Osteoblast (primary cell): Measurements from ENCODE around the gene MMUT. TPM values are rescaled to one million over a fixed set of nuclear protein-coding genes. Genes with fewer than 3 reads are reported as not detected.

ENCODE experiments used
- DNase-seq: peaks from one replicate; pipeline ENCODE4 v3.0.0; 2011; ENCODE audit warnings: low spot score, mixed read lengths; ENCODE audit not compliant: insufficient read length; ENCODE audit errors: missing footprints
- H2AFZ ChIP-seq: 2 replicates; pipeline ENCODE4 v1.6.0; 2011; ENCODE audit warnings: mild to moderate bottlenecking, low read length
- H3K27ac ChIP-seq: 2 replicates; pipeline ENCODE4 v1.5.1; 2011; ENCODE audit warnings: mild to moderate bottlenecking, low read depth, low read length, moderate library complexity
- H3K27me3 ChIP-seq: 2 replicates; pipeline ENCODE4 v1.6.0; 2012; ENCODE audit warnings: mild to moderate bottlenecking, control low read depth, inconsistent platforms, low read length, moderate library complexity; ENCODE audit not compliant: insufficient read depth
- H3K36me3 ChIP-seq: 2 replicates; pipeline ENCODE4 v1.5.1; 2011; ENCODE audit warnings: mild to moderate bottlenecking, low read length, control low read depth, moderate library complexity; ENCODE audit not compliant: insufficient read depth
- H3K4me1 ChIP-seq: 2 replicates; pipeline ENCODE4 v1.5.1; 2011; ENCODE audit warnings: mild to moderate bottlenecking, low read length, control low read depth, moderate library complexity; ENCODE audit not compliant: insufficient read depth
- H3K4me2 ChIP-seq: 2 replicates; pipeline ENCODE4 v1.6.0; 2011; ENCODE audit warnings: mild to moderate bottlenecking, low read length; ENCODE audit not compliant: insufficient read depth
- H3K4me3 ChIP-seq: fragments of 200-600 bp; sonication (generic); 3 replicates; pipeline ENCODE4 v1.5.1; 2012; ENCODE audit warnings: mild to moderate bottlenecking, low read length, inconsistent platforms; ENCODE audit not compliant: insufficient read depth
- H3K79me2 ChIP-seq: 2 replicates; pipeline ENCODE4 v1.6.0; 2012; ENCODE audit warnings: mild to moderate bottlenecking, low read length, control low read depth, inconsistent platforms; ENCODE audit not compliant: insufficient read depth
- H3K9me3 ChIP-seq: 2 replicates; pipeline ENCODE4 v1.5.1; 2011; ENCODE audit warnings: low read depth, low read length, control low read depth
- H4K20me1 ChIP-seq: 2 replicates; pipeline ENCODE4 v1.6.0; 2012; ENCODE audit warnings: mild to moderate bottlenecking, low read length, control low read depth; ENCODE audit not compliant: insufficient read depth
- total RNA-seq: library from RNA; depleted of rRNA; stranded (reverse); fragments of >200 nt; gene quantifications from 2 replicates; pipeline ENCODE4 v1.2.3, GENCODE V29; 2012
- TF ChIP-seq, protein P1 (sequence below): IDR thresholded peaks from 2 replicates; pipeline ENCODE4 v1.5.1; 2011; ENCODE audit warnings: mild to moderate bottlenecking, low read depth, low read length, moderate library complexity; ENCODE audit errors: extremely low read depth

The MMUT gene
- total RNA-seq, 1 donor: 16.6 TPM

- Histone ChIP-seq H4K20me1 (no peaks in the 10 kb centered on the region), H2AFZ (no peak overlapping the region), H3K27ac (no peak overlapping the region)
These were observed 8.0 kb downstream of the MMUT start for GRCh38 chr6:49454787-49455709.

DNA sequence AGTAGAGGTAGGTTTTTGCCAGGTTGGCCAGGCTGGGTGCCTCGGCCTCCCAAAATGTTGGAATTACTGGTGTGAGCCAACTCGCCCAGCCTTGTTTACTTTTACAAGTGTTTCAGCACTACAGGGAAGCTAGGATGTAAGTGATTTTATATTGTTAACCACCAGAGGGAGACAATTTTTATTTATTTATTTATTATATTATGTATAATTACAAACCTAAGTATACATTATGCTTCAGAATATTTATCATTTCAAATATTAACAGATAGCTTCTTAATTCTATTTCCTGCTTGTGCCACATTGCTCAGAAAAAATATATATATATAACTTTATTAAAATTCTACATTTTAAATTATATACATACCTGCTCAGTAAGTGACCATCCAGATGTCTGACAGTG is 9.8 kb downstream of the MMUT start:
- H3K9me3 ChIP-seq: no peaks in the 10 kb centered on the region
- no peaks in the 10 kb centered on the region for H3K79me2 ChIP-seq
- H3K27ac ChIP-seq: no peak overlapping the region
- H3K4me2 ChIP-seq: no peak overlapping the region
- H3K36me3 ChIP-seq: peaks cover 25% of the 10 kb centered on the region
- H2AFZ ChIP-seq: no peak overlapping the region
- TF ChIP-seq, protein P1, sequence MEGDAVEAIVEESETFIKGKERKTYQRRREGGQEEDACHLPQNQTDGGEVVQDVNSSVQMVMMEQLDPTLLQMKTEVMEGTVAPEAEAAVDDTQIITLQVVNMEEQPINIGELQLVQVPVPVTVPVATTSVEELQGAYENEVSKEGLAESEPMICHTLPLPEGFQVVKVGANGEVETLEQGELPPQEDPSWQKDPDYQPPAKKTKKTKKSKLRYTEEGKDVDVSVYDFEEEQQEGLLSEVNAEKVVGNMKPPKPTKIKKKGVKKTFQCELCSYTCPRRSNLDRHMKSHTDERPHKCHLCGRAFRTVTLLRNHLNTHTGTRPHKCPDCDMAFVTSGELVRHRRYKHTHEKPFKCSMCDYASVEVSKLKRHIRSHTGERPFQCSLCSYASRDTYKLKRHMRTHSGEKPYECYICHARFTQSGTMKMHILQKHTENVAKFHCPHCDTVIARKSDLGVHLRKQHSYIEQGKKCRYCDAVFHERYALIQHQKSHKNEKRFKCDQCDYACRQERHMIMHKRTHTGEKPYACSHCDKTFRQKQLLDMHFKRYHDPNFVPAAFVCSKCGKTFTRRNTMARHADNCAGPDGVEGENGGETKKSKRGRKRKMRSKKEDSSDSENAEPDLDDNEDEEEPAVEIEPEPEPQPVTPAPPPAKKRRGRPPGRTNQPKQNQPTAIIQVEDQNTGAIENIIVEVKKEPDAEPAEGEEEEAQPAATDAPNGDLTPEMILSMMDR: peak; percentile 29
- H3K4me1 ChIP-seq: no peaks in the 10 kb centered on the region
- no peak for DNase-seq
- no peak overlapping the region for H3K4me3 ChIP-seq
- H4K20me1 ChIP-seq: no peaks in the 10 kb centered on the region
- no peaks in the 10 kb centered on the region for H3K27me3 ChIP-seq

More at GRCh38 chr6:49454787-49455709, 8.0 kb downstream of the MMUT start:
- no peaks in the 10 kb centered on the region for H3K27me3 ChIP-seq
- no peak overlapping the region for H3K4me2 ChIP-seq
- no peaks in the 10 kb centered on the region for H3K4me1 ChIP-seq
- no peak overlapping the region for H3K4me3 ChIP-seq
- H3K9me3 ChIP-seq: no peaks in the 10 kb centered on the region
- H3K36me3 ChIP-seq: peaks cover 23% of the 10 kb centered on the region
- peaks cover 11% of the 10 kb centered on the region for H3K79me2 ChIP-seq
- TF ChIP-seq, protein P1: no peak
- no peak for DNase-seq

DNA sequence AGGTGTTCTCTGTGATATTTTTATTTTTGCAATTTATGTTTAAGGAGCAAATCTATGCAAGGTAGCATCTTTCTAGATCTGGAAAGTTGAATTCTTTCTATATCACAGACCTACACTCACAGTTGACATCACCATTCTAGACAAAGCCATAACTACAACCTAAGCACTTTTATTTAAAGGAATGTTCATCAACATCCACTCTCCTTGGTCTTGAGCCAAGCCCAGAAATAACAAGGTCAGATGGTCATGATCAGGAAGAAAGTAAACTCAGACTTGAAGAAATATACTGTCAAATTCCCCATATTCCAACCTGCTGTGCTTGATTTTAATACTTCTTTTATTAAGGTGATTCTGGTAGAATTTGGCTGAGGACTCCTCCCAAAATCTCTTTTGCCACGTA is 32.2 kb downstream of the MMUT start:
- Histone ChIP-seq H3K4me3 (no peak overlapping the region), H3K4me1 (peaks cover 8% of the 10 kb centered on the region), H3K36me3 (peaks cover 18% of the 10 kb centered on the region), H3K4me2 (no peak overlapping the region), H4K20me1 (no peaks in the 10 kb centered on the region), H2AFZ (no peak overlapping the region), H3K27ac (no peak overlapping the region), H3K9me3 (no peaks in the 10 kb centered on the region), H3K27me3 (no peaks in the 10 kb centered on the region), H3K79me2 (no peaks in the 10 kb centered on the region)
- DNase-seq: no peak
- TF ChIP-seq, protein P1: no peak

GRCh38 chr6:49430187-49430586 is 32.9 kb downstream of the MMUT start:
- Histone ChIP-seq H3K9me3 (no peaks in the 10 kb centered on the region), H3K27me3 (no peaks in the 10 kb centered on the region), H3K4me2 (no peak overlapping the region), H3K4me3 (no peak overlapping the region), H2AFZ (no peak overlapping the region), H4K20me1 (no peaks in the 10 kb centered on the region), H3K79me2 (no peaks in the 10 kb centered on the region), H3K36me3 (peaks cover 11% of the 10 kb centered on the region), H3K27ac (no peak overlapping the region), H3K4me1 (peaks cover 8% of the 10 kb centered on the region)
- no peak for DNase-seq
- TF ChIP-seq, protein P1: no peak
